GM21529 (cell line): ENCODE measurements around the gene ATXN2L.
A peak's percentile ranks its signal among the peaks of the same experiment; 100 is the strongest.
"Not testable (repeated sequence)": the region's sequence is repeated elsewhere in the genome, so short reads cannot be mapped to it uniquely, and the experiment has no call there.

ENCODE experiments used
- ATAC-seq: cut with Tn5 transposase; IDR thresholded peaks from one replicate; pipeline ENCODE4 v1.9.1; 2021; ENCODE audit not compliant: unreplicated experiment

The ATXN2L gene

GRCh38 chr16:28837672-28838557 is 15.1 kb downstream of the ATXN2L start:
- no peak for ATAC-seq

GRCh38 chr16:28838558-28838918 is 15.7 kb downstream of the ATXN2L start:
- ATAC-seq: no peak

DNA sequence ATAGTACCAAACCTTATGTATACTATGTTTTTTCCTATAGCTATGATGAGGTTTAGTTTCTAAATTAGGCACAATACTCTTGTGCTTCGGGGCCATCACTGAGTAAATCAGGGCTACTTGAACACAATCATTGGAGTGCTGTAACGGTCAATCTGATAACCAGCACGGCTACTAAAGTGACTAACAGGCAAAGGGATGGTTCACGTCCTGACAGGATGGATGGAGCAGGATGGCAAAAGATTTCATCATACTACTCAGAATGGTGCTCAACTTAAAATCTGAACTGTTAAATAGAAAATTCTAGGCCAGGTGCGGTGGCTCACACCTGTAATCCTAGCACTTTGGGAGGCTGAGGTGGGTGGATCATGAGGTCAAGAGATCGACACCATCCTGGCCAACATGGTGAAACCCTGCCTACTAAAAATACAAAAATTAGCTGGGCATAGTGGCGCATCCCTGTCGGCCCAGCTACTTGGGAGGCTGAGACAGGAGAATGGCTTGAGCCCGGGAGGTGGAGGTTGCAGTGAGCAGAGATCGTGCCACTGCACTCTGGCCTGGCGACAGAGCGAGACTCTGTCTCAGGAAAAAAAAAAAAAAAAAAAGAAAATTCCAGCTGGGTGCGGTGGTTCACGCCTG is 16.3 kb downstream of the ATXN2L start:
- no peak for ATAC-seq

- no peak for ATAC-seq
Observed at GRCh38 chr16:28839899-28840298, 17.1 kb downstream of the ATXN2L start.

- no peak for ATAC-seq
Observed at GRCh38 chr16:28842696-28843095, 19.9 kb downstream of the ATXN2L start.

GRCh38 chr16:28843766-28844165 is 21.0 kb downstream of the ATXN2L start:
- ATAC-seq: no peak

GRCh38 chr16:28844226-28844885 is 21.6 kb downstream of the ATXN2L start:
- no peak for ATAC-seq

GRCh38 chr16:28845293-28845692 is 22.5 kb downstream of the ATXN2L start:
- no peak for ATAC-seq

DNA sequence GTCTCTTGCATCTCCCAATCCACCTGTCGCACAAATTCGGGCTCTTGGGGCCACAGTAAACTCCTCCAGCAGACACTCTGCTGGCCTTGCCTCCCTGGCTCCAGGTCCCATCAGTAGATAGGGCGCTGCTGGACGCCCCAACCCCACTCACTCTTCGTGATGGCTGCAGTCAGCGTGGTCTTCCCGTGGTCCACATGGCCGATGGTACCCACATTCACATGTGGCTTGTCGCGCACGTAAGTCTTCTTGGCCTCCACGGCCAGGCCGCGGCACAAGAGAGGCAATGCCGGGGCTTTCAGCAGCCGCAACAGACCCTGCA is 22.9 kb downstream of the ATXN2L start:
- no peak for ATAC-seq

GRCh38 chr16:28846080-28846932 is 23.5 kb downstream of the ATXN2L start, which contains the start of gene TUFM:
Gene TUFM (minus strand): TSS chr16:28846348. CDS start chr16:28846269, 79 bp downstream.
- ATAC-seq: peak; percentile 91

GRCh38 chr16:28846933-28847273 is 24.1 kb downstream of the ATXN2L start:
- ATAC-seq: peak; percentile 2

DNA sequence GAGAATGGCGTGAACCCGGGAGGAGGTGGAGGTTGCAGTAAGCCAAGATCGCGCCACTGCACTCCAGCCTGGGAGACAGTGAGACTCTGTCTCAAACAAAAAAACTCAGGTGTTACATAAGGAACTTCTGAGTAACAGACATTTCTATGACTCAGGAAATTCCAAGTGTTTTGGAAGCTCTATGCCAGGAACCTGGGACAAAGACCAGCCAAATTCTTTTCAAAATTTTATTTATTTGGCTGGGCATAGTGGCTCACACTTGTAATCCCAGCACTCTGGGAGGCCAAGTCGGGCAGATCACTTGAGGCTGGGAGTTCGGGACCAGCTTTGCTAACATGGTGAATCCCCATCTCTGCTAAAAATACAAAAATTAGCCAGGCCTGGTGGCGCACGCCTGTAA is 35.6 kb downstream of the ATXN2L start:
- ATAC-seq: no peak

GRCh38 chr16:28859326-28859725 is 36.5 kb downstream of the ATXN2L start:
- no peak for ATAC-seq

DNA sequence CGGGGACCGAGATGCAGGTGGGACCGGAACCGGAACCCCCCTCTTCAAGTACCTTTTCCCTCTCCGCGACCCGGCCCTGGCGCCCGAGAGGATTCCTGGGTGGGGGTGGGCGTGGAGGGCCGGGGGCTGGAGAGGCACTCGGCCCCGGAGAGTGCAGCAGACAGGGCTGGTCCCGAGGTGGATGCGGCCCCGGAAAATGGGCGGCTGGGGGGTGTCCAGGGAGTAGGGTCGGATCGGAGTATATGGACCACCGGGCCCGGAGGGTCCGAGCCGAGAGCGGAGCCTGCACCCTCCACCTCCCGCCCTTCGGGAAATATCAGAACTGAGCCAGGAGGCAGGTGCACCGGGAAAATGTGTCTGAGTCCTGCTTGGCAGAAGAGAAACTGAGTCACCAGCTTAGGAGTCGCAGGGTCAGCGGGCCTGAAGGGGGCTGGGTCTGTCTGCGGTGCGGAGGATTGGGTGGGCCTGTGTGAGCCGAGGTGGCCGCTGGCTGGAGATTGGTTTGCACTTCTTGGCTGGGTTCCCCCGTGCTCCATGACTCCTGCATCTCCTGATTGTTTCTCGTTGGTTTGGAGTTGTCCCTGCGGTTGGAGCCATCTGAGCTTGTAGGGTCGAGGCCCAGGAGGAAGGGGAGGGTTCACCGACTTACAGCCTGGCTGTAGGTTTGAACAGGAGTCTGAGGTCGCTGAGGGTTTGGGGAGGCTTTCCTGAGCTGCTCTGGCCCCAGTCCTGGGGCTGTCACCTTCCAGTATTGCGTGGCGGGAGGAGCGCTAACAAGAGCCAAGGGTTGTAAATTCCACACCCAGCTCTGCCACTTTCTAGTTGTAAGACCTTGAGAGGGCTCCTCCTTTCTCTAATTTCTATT is 41.4 kb downstream of the ATXN2L start:
- no peak for ATAC-seq

DNA sequence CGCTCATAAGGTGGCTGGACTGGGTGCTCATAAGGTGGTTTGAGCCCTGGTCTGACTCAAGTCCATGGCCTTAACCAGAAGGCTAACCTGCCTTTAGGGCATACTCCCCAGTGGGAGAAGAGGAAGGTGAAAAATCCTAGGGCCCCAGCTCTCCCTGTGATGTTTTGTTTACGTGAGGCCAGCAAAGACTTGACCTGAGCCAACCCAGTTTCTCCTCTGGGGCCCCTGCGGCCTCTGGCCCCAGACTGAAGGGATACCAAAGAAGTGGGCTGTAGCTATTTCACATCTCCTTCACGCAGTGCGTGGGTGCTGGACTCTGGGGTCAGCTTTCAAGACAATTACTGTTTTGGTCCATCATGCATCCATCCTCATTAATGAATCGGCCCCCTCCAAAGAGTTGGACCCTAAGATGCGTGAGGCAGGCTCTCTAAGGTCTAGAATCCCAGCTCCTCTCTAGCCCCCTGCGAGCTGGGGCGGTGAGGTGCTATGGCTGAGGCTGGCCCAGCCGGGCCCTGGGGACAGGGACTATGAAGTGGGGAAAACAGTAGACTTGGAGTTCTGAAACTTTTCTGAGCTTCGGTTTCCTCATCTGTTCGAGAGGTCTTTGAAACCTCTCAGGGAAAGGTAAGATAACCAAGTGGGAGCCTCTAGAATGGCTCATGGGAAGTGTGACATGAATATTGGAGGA is 42.3 kb downstream of the ATXN2L start:
- ATAC-seq: no peak

- ATAC-seq: no peak
Observed at GRCh38 chr16:28865722-28866453, 43.1 kb downstream of the ATXN2L start.

DNA sequence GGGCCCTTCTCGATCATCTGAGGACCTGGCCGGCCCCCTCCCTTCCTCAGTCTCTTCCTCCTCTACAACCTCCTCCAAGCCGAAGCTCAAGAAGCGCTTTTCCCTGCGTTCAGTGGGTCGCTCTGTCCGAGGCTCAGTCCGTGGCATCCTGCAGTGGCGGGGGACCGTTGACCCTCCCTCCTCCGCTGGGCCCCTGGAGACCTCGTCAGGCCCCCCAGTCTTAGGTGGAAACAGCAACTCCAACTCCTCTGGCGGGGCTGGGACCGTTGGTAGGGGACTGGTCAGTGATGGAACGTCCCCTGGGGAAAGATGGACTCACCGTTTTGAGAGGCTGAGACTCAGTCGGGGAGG is 43.6 kb downstream of the ATXN2L start:
- ATAC-seq: no peak

DNA sequence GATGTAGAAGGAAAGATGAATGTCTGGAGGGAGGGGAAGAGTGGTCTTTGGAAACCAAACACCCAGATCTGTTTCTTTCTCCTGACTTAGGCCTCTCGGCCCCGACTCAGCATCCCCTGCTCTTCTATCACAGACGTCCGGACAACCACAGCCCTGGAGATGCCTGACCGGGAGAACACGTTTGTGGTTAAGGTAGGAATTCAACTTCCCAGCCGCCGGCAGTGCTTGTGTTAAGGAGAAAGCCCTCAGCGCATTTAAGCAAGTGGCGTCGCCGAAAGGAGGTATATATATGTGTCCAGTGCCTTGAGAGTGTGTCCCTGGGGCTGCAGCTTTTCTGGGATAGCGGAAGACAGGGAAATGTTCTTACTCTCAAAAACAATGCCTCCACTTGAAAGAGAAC is 44.4 kb downstream of the ATXN2L start:
- ATAC-seq: no peak

DNA sequence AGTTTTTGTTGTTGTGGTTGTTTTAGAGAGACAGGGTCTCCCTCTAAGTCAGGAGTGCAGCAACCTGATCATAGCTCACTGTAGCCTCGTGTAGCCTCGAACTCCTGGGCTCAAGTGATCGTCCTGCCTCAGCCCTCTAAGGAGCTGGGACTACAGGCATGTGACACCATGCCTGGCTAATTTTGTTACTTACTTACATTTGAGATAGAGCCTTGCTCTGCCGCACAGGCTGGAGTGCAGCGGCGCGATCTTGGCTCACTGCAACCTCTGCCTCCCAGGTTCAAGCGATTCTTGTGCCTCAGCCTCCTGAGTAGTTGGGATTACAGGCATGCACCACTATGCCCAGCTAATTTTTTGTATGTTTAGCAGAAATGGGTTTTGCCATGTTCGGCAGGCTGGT is 44.8 kb downstream of the ATXN2L start:
- not testable (repeated sequence) for ATAC-seq
